ENCODE data around the gene ZFP64. TPM values are rescaled to one million over a fixed set of nuclear protein-coding genes. Genes with fewer than 3 reads are reported as not detected.

ZFP64 gene
- total and polyA plus RNA-seq, 2 of the 4 experiments (the other 2 are of a cell fraction), result 14.3 to 17.1 TPM

GRCh38 chr20:52191916-52192718, 538 bp upstream of the ZFP64 start (continued):
- no peak for TF ChIP-seq ELK1 (IDR thresholded peaks at IDR 0.05; ENCODE audit: borderline replicate concordance, low read depth, low read length)

All from IMR-90 (cell line).